ENCODE results near the gene CACHD1. TPM values are rescaled to one million over a fixed set of nuclear protein-coding genes. Genes with fewer than 3 reads are reported as not detected.
A peak's percentile ranks its signal among the peaks of the same experiment; 100 is the strongest.

Gene CACHD1
- total and polyA plus RNA-seq, 2 donors (not counting 1 experiment from before 2014, with no cell fraction given), result 2.9 to 5.4 TPM

GRCh38 chr1:64595871-64596515 lies 126.1 kb downstream of the CACHD1 start:
- no peak for DNase-seq (ENCODE audit: low read depth in 2 of 2)
- Histone ChIP-seq H3K36me3 (ENCODE audit: control insufficient read depth, insufficient read depth, low read length) (no peaks in the 10 kb centered on the region), H3K9me3 (ENCODE audit: control insufficient read depth, insufficient read depth, low read depth, low read length) (no peaks in the 10 kb centered on the region), H4K20me1 (ENCODE audit: control insufficient read depth, extremely low read depth, insufficient read depth, low read length) (no peaks in the 10 kb centered on the region), H3K27ac (ENCODE audit: insufficient read depth, low read length) (no peak overlapping the region), H2AFZ (ENCODE audit: low read length) (no peak overlapping the region), H3K4me3 (replicated peaks in 1 of 4; ENCODE audit: control extremely low read depth in 1 of 4, insufficient read depth in 1 of 4, low read depth in 3 of 4, low read length in 4 of 4) (no peak overlapping the region), H3K9ac (ENCODE audit: insufficient read depth, low read length) (no peak overlapping the region), H3K4me2 (ENCODE audit: extremely low read depth, insufficient read depth, low read length) (no peak overlapping the region), H3K27me3 (ENCODE audit: control insufficient read depth, insufficient read depth, low read length) (no peaks in the 10 kb centered on the region), H3K4me1 (ENCODE audit: control insufficient read depth, extremely low read depth, insufficient read depth, low read length) (peaks cover 2% of the 10 kb centered on the region), H3K79me2 (ENCODE audit: control insufficient read depth, insufficient read depth, low read length) (no peaks in the 10 kb centered on the region)
- no peak for TF ChIP-seq EZH2 (IDR thresholded peaks at IDR 0.05; ENCODE audit: low read length, missing control alignments)
- TF ChIP-seq, protein P1, sequence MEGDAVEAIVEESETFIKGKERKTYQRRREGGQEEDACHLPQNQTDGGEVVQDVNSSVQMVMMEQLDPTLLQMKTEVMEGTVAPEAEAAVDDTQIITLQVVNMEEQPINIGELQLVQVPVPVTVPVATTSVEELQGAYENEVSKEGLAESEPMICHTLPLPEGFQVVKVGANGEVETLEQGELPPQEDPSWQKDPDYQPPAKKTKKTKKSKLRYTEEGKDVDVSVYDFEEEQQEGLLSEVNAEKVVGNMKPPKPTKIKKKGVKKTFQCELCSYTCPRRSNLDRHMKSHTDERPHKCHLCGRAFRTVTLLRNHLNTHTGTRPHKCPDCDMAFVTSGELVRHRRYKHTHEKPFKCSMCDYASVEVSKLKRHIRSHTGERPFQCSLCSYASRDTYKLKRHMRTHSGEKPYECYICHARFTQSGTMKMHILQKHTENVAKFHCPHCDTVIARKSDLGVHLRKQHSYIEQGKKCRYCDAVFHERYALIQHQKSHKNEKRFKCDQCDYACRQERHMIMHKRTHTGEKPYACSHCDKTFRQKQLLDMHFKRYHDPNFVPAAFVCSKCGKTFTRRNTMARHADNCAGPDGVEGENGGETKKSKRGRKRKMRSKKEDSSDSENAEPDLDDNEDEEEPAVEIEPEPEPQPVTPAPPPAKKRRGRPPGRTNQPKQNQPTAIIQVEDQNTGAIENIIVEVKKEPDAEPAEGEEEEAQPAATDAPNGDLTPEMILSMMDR (conservative IDR thresholded peaks at IDR 0.05 in 1 of 2, IDR thresholded peaks at IDR 0.05 in 1 of 2; ENCODE audit: low read depth in 1 of 2, low read length in 2 of 2), result no peak

GRCh38 chr1:64597113-64597512 lies 127.2 kb downstream of the CACHD1 start:
- Histone ChIP-seq H3K9me3 (ENCODE audit: control insufficient read depth, insufficient read depth, low read depth, low read length) (no peaks in the 10 kb centered on the region), H2AFZ (ENCODE audit: low read length) (no peak overlapping the region), H3K4me3 (replicated peaks in 1 of 4; ENCODE audit: control extremely low read depth in 1 of 4, insufficient read depth in 1 of 4, low read depth in 3 of 4, low read length in 4 of 4) (no peak overlapping the region), H3K79me2 (ENCODE audit: control insufficient read depth, insufficient read depth, low read length) (no peaks in the 10 kb centered on the region), H3K4me2 (ENCODE audit: extremely low read depth, insufficient read depth, low read length) (no peak overlapping the region), H3K4me1 (ENCODE audit: control insufficient read depth, extremely low read depth, insufficient read depth, low read length) (peaks cover 2% of the 10 kb centered on the region), H3K27me3 (ENCODE audit: control insufficient read depth, insufficient read depth, low read length) (no peaks in the 10 kb centered on the region), H3K9ac (ENCODE audit: insufficient read depth, low read length) (no peak overlapping the region), H3K36me3 (ENCODE audit: control insufficient read depth, insufficient read depth, low read length) (no peaks in the 10 kb centered on the region), H4K20me1 (ENCODE audit: control insufficient read depth, extremely low read depth, insufficient read depth, low read length) (no peaks in the 10 kb centered on the region), H3K27ac (ENCODE audit: insufficient read depth, low read length) (no peak overlapping the region)
- no peak for DNase-seq (ENCODE audit: low read depth in 2 of 2)
- TF ChIP-seq, protein P1 (conservative IDR thresholded peaks at IDR 0.05 in 1 of 2, IDR thresholded peaks at IDR 0.05 in 1 of 2; ENCODE audit: low read depth in 1 of 2, low read length in 2 of 2), result no peak
- TF ChIP-seq EZH2 (IDR thresholded peaks at IDR 0.05; ENCODE audit: low read length, missing control alignments), result no peak

DNA sequence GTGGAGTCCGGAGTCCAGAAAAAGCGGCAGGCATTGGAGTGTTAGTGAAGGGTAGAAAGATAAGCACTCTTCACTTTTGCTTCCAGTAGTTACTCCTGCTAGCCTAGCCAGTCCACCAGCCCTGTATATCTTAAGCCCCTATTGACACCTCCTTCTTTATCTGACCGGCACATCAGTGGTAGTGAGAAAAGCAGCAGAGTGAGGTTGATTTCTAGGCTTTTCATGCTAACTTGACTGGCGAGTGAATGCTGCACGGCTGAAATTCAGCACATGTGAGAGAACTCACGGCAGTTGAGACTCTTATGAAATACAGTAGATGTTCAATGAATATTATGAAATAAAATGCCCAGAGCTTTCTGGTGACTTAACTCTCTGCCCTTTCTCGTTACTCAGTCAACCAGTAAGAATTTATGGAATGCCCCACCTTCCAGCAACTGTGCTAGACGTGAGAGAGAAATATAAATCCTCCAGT lies 128.2 kb downstream of the CACHD1 start:
- TF ChIP-seq EZH2 (IDR thresholded peaks at IDR 0.05; ENCODE audit: low read length, missing control alignments), result no peak
- TF ChIP-seq, protein P1 (conservative IDR thresholded peaks at IDR 0.05 in 1 of 2, IDR thresholded peaks at IDR 0.05 in 1 of 2; ENCODE audit: low read depth in 1 of 2, low read length in 2 of 2), result no peak
- no peak overlapping the region for H3K9ac ChIP-seq (ENCODE audit: insufficient read depth, low read length)
- H3K4me1 ChIP-seq (ENCODE audit: control insufficient read depth, extremely low read depth, insufficient read depth, low read length), result peaks cover 2% of the 10 kb centered on the region
- H3K4me3 ChIP-seq (replicated peaks in 1 of 4; ENCODE audit: control extremely low read depth in 1 of 4, insufficient read depth in 1 of 4, low read depth in 3 of 4, low read length in 4 of 4), result peak overlapping the region in 1 of 4 experiments; percentile 26
- H3K79me2 ChIP-seq (ENCODE audit: control insufficient read depth, insufficient read depth, low read length), result no peaks in the 10 kb centered on the region
- no peaks in the 10 kb centered on the region for H4K20me1 ChIP-seq (ENCODE audit: control insufficient read depth, extremely low read depth, insufficient read depth, low read length)
- no peaks in the 10 kb centered on the region for H3K9me3 ChIP-seq (ENCODE audit: control insufficient read depth, insufficient read depth, low read depth, low read length)
- no peak overlapping the region for H3K4me2 ChIP-seq (ENCODE audit: extremely low read depth, insufficient read depth, low read length)
- H3K27me3 ChIP-seq (ENCODE audit: control insufficient read depth, insufficient read depth, low read length), result no peaks in the 10 kb centered on the region
- no peaks in the 10 kb centered on the region for H3K36me3 ChIP-seq (ENCODE audit: control insufficient read depth, insufficient read depth, low read length)
- H2AFZ ChIP-seq (ENCODE audit: low read length), result no peak overlapping the region
- no peak overlapping the region for H3K27ac ChIP-seq (ENCODE audit: insufficient read depth, low read length)
- DNase-seq (ENCODE audit: low read depth in 2 of 2), result peak; percentile 15 to 85
